Activated gamma-delta T cell treated with Interleukin-2 at 50 U/mL for 16 hours (primary cell): ENCODE data around the gene CYP46A1.
"Not testable (repeated sequence)": the region's sequence is repeated elsewhere in the genome, so short reads cannot be mapped to it uniquely, and the experiment has no call there.

Source experiments
- DNase-seq: peaks from one replicate; pipeline ENCODE4 v3.0.0-alpha.2; 2020

CYP46A1 gene

DNA sequence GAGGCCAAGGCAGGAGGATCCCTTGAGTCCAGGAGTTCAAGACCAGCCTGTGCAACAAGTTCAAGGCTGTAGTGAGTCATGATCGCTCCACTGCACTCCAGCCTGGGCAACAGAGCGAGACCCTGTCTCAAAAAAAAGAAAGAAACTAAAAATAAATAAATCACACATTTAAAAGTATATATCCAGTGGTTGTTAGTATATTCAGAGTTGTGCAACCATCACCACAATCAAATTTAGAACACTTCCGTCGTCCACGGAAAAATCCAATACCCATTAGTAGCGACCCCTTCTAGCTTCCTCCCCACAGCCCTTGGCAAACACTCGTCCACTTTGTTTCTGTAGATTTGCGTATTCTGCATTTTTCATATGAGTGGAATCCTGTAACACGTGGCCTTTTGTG is 64.4 kb downstream of the CYP46A1 start:
- no peak for DNase-seq

DNA sequence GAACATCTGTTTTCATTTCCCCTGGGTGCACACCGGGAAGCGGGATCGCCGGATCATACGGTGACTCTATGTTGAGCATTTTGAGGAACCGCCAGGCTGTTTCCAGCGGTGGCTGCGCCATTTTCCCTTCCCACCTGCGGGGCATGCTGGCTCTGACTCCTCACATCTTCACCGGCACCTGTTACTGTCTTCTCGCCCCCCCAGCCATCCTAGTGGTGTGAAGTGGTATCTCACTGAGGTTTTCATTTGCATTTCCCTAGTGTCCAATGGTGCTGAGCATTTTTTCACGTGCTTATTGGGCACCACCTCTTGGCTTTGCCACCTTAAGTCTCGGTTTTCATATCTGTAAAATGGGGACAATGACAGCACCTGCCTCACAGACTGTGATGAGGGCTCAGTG is 65.0 kb downstream of the CYP46A1 start:
- no peak for DNase-seq

- DNase-seq: no peak
Observed at GRCh38 chr14:99749763-99750715, 65.9 kb downstream of the CYP46A1 start.

GRCh38 chr14:99750746-99751450 is 66.8 kb downstream of the CYP46A1 start:
- DNase-seq: no peak

GRCh38 chr14:99751539-99752485 is 67.7 kb downstream of the CYP46A1 start:
- no peak for DNase-seq

- DNase-seq: no peak
Observed at GRCh38 chr14:99752486-99753121, 68.5 kb downstream of the CYP46A1 start.

DNA sequence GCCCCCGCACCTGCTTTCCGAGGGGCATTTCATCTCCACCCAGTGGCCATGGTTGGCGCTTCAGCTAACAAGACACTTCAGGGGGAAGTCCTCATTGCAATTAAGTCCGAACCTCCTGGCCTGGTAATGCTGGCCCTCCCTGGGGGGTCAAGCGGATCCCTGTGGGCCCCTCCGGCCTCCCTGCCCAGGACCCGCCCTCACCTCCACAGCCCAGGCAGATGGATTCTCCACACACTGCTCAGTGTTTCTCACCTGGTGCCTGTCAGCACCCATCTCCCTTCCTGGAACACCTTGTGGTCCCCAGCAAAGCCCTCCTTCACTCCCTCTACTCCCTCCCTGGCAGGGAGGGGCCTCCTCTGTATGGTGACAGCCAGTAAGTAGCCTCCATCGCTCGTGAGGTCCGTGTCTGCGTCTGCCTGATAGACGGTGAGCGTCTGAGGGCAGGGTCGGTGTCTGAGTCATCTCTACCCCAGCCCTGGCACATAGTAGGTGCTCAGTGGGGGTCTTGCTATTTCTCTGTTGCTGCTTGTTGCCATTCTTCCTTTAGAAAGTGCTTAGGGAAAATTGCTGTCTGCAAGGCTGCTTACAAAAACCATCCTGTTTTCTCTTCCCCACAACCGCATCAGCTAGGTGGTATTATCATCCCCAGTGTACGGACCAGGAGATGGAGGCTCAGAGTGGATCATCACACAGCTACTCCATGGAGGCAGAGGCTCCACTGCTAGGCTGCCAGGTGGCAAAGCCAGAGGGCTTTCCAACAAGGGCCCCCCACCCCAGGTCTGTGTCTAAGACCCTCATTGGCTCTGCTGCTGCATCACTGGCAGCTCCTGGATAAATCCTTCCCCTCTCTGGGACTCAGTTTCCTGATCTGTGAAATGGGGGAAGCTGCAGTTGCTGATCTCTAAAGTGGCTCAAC is 69.4 kb downstream of the CYP46A1 start:
- DNase-seq: no peak

- no peak for DNase-seq
Observed at GRCh38 chr14:99754141-99755067, 70.3 kb downstream of the CYP46A1 start.

- DNase-seq: no peak
Observed at GRCh38 chr14:99755068-99755405, 70.9 kb downstream of the CYP46A1 start.

GRCh38 chr14:99755629-99756603 is 71.8 kb downstream of the CYP46A1 start:
- no peak for DNase-seq

- DNase-seq: no peak
Observed at GRCh38 chr14:99756796-99757195, 72.7 kb downstream of the CYP46A1 start.

DNA sequence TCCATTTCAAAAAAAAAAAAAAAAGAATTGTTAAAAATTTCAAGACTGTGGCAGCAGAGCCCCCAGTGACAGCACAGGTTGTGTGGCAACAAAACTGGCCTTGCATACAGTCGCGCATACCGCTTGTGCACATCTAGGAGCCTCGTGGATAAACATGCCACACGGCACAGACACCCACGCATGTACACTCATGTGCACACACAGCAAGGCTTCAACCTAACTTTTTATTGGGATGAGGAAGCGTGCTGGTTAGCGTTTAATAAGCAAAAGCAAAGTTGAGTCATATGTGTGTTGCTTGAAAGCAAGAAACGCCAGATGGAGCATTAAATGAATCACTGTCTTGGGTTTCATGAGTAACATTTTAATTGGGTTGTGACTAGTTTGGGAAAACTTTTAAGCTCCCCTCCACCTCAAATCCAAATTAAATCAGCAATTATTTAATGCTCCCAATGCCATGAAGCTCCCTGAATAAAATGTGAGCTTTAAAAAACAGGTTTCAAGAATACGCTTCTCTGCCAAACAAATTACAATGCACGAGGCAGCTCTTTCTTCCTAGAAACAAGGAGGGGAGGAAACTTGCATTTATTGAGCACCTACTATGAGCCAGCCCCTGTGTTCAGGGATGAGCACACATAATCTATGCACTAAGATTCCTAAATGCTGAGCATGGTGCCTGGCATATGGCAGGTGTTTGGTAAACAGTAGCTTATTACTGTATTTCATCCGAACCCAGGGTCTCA is 73.4 kb downstream of the CYP46A1 start:
- DNase-seq: no peak

GRCh38 chr14:99758121-99758821 is 74.2 kb downstream of the CYP46A1 start:
- DNase-seq: no peak

- no peak for DNase-seq
Observed at GRCh38 chr14:99758872-99759545, 74.9 kb downstream of the CYP46A1 start.

DNA sequence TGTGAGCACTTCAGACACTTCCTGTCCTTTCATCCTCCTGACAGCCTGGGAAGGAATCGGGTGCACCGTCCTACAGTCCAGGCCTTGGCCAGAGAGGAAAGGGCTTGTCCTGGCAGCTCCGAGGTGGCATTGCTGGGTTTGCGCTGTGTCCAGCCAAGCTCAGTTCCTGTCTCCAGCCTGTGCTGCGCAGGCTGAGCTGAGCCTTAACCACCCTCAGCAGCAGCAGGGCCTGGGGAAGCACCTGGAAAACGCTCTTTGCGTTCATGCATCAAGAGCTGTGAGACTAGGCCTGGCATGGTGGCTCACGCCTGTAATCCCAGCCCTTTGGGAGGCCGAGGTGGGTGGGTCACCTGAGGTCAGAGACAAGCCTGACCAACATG is 75.4 kb downstream of the CYP46A1 start:
- DNase-seq: no peak

GRCh38 chr14:99760817-99761216 is 76.7 kb downstream of the CYP46A1 start:
- DNase-seq: no peak

DNA sequence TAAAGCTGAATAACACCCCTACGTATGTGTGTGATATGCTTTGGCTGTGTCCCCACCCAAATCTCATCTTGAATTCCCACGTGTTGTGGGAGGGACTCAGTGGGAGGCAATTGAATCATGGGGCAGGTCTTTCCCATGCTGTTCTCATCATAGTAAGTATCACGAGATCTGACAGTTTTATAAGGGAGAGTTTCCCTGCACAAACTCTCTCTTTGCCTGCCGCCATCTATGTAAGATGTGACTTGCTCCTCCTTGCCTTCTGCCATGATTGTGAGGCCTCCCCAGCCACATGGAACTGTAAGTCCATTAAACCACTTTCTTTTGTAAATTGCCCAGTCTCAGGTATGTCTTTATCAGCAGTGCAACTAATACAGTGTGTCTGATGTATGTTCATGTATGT is 78.8 kb downstream of the CYP46A1 start:
- DNase-seq: not testable (repeated sequence)
